ENCODE measurements around the gene SH3RF3.

The SH3RF3 gene

DNA sequence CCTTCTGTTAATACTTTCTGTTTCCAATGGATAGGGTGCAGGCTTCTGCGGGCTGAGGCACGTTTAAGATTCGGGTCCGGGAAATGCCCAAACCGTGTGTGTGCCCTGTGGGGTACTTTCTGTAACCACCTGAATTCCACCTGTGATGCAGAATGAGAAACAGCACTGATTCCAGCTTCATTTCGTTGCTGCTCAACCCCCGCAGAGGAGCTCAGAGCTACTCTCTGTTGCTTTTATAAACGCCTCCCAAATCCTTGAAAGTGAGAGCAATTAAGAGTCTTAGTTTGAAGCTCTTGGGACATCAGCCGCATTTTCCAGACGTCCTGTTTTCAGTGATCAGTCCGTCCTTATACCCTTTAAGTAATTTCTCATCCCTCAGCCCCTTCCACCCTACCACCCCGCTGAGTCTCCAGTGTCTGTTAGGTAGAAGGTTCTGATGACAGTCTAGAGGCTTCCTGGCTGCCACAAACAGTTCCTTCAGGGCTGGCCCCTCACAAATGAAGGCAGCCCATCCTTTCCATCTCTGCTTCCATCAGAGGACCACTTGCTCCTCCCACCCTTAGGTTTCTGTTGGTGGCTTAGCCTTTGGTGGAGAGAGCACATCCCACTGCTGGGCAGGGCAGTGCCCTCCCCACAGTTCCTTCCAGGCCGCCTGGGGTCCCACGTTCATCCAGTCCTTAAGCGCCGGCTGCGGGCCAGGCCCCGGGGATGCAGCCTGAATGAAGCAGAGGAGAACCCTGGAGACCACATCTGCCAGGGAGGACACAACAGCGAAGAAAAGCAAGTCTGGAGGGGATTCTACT lies 254.7 kb downstream of the SH3RF3 start:
- no peak for DNase-seq

DNA sequence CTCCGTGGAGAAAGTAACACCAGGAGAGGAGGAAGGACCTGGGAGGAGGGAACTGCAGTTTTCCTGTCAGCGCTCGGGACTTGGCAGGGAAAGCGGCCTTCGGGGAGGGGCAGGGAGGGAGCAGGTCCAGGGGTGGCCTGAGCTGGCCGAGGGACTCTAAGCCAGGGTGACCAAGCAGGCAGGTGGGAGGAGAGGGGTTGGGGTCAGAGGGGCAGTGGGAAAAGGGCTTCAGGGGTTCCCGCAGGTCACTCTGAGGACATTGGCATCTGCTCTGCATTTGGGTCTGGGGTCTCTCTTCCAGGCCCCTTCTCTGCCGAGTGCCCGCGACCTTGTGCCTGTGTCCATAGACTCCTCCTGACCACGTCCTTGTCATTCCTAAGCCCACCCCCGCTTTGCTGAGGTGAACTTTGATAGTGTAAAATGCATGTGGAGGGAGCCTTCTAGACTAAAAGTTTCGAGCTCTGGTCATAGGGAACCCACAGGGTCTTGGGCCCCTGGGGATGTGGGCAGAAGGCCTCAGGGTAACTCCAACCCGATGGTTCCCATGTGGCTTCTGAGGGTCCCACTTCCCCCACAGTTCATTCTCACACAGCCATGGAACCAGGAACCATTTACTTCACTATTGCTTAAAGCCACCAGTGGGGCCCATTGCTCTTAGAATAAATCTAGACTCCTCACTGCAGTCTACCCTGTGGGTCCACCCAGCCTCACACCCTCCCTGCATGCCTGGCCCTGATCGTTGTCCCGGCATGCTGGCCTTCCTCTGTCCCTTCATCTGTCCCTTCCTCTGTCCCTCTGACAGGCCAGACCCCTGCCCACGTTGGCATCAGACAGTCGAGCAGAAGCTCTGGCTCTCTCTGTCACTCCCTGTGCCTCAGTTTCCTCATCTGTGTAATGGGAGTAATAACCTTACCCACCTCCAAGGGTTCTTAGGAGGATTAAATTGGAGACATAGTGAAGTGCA lies 255.6 kb downstream of the SH3RF3 start:
- no peak for DNase-seq

DNA sequence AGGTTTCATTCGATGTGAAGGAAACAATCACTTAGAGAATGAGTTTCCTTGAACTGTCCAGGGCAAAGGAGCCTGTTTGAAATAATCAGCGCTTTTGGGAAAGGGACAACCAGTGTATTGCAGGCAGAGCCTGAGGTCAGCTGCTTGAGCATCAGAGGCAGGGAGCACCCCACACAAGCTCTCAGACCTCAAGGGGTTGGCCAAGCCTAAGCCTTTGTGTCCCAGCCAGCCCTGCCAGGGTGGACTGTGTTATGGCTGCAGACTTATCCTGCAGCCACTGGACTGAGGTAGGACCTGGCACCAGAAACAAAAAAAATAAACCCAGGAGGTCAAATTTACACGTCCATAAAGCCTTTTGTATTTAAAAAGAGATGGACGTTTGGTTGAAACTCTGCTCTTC lies 256.5 kb downstream of the SH3RF3 start:
- DNase-seq = no peak

DNA sequence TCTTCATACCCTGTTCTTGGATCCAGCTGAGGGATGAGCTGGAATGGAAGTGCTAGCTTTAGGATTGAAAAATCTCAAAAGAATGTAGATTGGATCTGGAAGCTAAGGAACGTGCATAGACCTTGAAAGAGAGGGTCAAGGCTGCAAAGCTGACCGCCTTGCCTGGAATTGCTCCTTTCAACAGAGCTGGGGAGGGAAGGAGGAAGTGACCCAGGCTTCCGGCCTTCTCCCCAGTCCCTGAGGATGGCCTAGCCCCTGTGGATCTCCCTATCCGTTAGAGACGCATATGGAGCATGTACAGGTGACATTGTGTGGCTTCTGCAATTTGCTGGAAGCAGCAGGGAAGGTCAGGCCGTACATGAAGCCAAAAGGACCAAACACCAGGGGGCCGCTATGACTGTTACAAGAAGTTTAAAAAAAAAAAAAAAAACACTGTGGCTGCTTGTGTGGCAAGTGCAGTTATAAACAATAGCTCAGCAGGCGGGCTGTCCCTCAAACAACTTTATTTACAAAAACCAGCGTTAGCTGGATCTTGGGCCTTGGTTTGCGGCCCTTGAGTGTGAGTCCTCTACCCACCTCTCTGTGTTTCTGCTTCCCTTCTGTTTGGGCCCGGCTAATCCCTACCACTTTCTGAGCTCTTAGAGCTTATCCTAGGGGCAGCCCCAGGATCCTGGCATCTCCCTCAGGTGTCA lies 257.1 kb downstream of the SH3RF3 start:
- DNase-seq = no peak

DNA sequence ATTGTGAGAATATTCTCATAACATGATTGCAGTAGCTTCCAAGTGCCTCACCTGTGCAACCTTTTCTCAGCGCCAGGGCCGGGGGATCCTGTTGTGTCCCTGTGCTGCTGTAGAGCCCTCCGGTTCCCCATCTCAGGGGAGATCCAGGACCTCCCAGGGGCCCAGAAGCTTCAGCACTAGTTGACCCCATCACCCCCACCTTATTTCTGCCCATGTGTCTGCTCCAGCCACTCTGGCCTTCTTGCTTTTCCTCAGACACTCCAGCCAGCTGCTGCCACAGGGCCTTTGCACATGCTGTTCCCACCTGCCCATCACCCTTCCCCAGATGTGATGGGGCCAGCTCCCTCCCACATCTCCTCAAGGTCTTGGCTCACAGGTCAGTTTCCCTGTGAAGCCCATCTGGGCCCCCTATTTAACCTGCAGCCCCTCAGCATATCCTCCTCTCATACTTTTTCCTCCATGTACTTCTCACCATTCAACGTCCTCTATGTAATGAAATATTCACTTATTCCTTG lies 258.3 kb downstream of the SH3RF3 start:
- DNase-seq = no peak

DNA sequence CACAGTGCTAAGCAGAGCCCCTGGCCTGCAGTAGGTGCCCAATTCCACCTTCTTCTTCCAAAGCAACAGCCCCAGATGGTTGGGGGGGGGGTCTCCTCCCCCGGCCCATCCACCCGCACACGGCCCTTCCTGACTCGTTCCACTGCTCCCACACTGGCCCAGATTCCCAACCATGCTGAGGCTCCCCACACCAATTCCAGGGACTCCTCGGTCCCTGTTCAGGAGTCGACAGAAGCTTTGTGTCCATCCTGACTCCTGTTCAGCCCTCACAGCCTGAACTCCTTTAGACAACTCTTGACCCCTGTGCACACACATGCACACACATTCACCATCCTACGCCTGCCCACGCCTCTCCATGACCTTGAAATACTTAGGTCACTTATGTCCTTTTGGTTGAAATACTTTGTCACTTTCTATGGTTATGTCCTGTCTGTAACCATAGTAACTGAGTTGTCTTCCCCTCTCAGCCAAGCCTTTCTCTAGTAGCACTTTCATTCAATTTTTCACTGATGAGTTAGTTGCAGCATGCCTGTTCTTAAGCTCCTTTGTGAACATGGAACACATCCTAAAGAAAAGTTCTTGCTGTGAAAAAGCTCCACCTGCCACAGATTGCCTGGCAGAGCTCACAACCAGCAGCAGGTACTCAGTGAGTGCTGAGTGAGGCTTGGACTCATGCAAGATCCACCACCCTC lies 258.9 kb downstream of the SH3RF3 start:
- DNase-seq = no peak

DNA sequence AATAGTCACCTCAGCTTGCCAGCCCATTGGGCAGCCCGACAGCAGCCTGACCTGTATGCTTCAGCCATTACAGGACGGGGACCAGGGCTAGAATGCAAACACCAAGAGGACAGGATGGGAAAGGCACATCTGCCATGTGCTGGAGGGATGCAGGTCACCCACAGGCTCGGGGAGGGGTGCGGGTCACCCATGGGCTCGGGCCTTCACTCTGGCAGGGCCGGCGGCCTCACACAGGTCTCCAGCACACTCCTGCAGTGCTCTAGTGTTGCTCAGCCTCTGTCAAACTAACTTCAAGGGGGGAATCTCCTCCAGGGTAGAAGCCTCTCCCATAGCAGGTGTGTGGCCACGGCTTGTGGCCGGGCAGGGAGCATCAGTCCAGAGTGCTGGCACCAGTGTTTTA lies 262.2 kb downstream of the SH3RF3 start:
- DNase-seq = no peak

DNA sequence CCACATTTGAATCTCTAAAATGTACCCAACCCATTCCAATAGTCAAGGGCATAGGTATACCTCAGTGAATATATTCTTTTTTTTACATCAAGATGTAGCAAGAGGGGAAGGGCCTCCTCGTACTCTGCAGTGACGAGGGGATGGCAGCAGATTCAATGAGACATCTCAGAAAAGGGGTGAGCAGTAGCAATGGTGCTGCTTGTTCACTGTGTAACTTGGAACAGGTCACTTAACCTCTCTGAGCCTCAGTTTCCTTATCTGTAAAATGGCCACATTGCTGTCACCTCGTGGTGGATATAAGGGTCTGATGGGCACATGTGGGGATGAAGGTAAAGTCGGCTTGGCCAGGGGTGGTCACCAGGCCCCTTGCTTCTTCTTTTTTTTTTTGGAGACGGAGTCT lies 263.1 kb downstream of the SH3RF3 start:
- no peak for DNase-seq

DNA sequence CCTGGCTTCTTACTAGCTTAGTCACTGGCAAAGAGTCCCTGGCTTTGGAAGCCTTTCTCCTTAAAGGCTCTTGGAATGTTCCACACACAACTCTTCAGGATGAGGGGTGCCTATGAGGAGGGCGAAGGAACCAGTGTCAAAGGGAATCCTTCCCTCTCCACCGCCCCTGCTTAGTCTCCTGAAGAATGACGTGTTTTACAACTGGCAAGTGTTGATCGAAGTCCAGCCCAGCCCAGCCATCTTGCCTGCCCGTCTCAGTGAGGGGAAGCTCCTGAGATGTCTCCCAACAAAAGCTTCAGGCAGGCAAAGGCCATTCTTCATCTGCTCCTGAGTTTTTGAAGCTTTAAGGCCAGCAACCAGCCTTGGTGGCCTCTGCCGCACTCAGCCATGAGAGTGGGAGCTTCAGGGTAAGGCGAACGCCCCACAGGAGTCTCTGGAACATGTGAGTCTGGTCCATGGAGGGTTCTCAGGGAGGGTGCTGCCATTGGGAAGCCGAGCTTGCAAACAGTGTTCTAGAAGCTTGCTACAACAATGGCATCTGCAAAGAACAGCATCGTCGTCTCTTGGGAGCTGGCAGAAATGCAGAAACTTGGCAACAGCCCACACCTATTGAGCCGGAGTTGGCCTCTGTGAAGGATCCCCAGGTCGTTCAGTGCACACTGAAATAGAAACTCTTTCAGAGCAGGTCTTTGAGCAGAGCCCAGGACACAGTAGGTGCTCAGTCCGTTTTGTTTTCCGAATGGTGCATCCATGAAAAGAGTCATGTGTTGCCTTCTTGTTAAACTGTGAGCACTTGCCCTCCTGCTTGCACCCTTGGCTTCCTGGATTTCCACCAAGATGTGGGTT lies 264.0 kb downstream of the SH3RF3 start:
- no peak for DNase-seq

DNA sequence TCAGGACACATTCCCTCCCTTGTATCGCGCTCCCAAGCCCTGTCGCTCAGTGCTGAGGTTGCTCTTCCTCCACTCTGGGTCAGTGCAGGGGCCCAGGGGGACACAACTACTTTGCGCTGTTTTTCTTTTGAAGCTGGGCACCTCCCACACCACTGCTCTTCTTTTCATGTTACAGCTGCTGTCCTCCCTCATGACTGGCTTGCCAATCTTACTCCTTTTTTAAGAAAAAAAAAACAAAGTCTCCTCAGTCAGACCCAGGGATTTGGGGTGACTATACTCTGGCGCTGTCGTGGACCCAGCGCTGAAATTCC lies 264.6 kb downstream of the SH3RF3 start:
- DNase-seq = no peak

DNA sequence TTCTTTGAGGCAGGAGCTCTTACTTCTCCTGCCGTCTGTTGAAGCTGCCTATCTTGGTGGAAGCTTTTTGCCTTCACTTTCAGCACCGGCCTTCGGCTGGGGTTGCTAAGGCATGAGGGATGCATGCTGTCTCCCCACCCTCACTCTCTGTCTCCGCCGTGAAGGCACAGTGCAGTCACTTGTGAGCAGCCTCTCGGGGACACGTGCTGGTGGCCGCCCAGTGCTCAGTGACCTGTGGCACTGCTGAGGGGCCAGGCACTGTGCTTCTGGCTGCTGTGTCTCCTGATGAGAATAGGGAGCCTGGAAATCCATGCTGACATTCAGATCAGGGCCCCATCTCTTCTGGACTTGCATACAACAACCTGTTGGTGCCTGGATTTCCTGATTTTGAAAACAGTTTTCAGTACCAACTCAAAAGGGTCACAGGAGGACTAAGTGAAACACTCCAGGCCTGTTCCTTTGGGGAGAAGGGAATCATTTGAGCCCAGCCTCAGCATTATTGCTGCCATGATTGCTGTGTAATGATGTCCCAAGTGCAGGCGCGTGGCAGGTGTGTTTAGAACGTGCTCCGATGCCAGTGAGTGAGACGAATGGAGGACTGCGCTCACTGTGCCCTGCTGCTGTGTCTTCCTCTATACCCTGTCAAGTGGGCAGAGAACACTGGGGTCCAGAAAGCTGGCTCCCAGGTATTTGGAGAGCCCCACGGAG lies 266.6 kb downstream of the SH3RF3 start:
- DNase-seq = no peak

DNA sequence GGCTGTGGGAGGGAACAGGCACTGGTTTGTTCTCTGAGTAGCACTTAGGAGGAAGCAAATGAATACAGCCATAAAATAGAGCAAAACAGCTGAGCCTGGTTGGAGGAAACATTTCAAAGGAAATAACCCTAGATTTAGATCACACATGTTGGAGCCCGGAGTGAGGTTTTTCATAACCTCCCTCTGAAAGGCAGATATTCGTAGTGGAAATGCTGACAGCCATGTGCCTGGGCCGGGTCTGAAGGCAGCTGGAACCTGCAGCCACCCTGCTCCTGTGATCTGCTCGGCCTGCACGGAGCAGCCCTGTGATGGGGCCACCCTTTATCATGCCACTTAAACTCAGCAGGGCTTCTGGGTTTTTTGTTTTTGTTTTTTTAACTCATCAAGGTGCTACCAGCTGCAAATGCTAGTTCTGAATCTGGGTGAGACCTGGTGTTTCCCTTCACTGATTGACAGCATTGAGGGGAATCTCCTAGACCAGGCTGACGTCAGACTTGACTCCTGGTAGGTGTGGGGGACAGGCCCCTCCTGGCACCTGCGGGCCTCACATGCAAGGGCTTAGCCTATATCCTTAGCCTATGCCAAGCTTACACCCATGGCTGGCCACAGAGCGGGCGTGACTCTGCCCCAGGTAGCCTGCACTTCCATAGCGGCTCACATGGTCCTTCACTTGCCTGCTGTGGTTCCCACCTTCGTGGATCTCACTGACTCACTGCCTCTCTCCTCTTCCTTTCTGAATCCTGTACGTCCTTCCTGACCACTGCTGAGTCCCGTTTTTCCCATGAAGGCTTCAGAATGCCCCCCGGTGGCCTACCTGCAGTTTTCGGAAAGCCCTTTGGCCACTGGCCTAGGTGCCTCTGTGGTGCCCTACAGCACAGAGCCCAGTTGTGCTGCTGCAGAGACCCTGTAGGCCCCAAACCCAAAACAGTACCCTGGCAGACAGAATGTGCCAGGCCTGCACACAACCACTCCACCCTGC lies 267.5 kb downstream of the SH3RF3 start:
- DNase-seq = no peak

DNA sequence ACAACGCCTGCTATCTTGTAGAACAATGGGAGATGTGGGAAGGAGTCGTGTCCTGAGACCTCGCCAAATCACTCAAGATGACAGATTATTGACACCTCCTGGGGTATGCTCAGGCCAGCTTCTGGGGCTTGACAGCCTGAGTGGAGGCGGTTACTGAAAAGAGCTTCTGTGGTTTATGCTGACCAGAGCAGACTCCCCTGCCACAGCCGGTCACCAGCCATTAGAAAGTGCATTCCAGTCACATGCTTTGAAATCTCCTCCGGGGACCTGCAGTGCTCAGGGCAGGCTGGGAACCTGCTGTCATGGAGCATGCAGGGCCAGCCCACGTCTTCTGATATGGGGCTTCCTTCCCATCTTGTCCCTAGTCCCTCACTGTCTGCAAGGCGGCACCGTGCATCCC lies 268.9 kb downstream of the SH3RF3 start:
- DNase-seq = no peak

DNA sequence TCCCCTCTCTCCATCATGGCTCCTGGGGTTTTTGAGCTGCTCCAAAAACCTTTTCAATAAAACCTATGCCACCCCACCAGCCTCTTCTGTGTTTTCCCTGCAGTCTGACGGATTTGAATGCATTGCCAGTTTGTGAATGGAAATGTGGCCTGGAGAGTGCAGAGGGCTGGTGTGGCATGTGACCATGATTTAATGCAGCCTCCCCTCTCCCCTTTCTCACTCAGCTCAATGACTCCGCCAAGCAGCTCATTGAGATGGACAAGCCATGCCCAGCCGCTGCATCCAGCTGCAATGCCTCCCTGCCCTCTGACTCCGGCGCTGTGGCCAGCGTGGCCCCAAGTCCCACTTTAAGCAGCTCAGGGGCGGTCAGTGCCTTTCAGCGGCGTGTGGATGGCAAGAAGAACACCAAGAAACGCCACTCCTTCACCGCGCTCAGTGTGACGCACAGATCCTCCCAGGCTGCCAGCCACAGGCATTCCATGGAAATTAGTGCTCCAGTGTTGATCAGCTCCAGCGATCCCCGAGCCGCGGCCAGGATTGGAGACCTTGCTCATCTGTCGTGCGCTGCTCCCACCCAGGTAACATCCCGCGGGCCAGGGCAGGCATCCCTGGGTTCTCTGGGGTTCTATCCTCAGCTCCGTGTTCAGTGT lies 269.5 kb downstream of the SH3RF3 start:
- no peak for DNase-seq

DNA sequence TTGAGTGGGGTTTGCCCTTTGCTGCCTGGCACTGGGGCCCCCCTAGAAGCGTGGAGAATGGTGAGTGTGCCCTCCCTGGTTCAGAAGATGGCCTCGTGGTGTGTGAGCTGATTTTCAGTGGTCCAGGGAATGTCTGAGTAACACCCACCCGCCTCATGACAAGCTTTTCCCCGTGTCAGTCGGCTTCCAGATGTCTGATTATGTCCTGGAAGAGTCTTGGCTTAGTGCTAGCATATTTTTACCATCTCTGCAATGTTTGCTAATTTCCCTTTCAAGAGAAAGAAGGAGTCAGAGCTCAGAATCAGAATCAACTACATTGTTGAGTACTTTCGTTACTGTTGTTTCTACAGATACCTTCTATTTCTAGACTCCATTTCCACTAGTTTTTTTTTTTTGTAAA lies 270.1 kb downstream of the SH3RF3 start:
- DNase-seq = no peak

DNA sequence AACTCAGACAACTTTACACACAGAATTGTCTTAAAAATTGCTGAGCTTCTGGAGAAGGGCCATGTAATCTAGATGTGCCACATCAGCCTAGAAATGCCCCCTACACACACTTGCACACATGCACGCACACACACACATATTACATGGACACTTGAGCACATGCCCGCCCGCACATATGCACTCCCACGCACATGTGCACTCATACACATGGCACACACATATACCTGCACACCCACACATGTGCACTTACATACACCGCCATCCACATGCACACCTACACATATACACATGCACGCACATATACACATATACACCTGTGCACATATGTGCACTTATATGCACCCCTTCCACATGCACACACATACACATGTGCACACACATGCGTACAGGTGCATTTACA lies 271.1 kb downstream of the SH3RF3 start:
- no peak for DNase-seq

DNA sequence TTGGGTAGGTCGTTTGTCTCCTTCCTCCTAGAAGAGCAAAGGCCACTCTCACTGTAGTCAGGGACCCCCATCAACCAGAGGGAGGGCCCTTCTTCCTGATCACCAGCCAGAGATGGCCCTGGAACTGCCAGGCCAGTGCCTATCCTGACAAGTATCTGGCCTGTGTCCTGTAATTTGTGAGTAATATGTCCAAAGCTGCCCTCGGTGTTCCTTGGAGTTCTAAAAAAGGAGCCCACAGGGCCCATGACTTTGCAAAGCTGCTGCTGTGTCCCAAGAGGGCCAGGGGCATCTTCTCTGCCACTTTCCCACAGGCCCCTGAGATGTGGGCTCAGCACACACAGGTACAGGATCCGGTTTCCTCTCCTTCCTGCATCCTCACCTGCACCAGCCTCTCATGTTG lies 272.4 kb downstream of the SH3RF3 start:
- no peak for DNase-seq

DNA sequence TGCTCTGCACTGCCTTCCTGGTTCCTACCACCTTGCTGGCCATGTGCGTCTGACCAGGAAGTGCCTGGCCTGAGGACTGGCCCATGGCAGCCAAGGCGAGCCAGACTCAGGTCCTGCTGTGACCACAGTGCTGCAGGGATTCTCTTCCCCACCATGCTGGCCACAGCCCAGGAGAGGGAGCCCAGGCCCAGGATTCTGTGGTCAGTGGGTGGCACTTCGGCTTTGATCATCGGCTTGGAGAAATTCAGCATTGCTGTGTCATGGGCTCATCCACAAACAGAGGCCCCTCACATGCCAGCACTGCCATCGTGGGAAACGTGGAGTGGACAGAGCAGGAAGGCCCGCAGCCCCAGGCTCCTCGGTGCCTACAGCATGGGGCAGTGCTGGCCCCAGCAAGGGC lies 273.2 kb downstream of the SH3RF3 start:
- no peak for DNase-seq

Data from NCI-H748 treated with DMSO at 0.1 percent for 48 hours (cell line).